Neural cell (in vitro differentiated cells): ENCODE measurements around the gene RASGRP4. TPM values are rescaled to one million over a fixed set of nuclear protein-coding genes. Genes with fewer than 3 reads are reported as not detected.

ENCODE experiments used
- H2AFZ ChIP-seq: fragments of 200-600, 300-800 bp; sonication (generic), shearing (Covaris generic); 2 replicates; pipeline ENCODE4 v1.6.0; 2014; ENCODE audit warnings: low read depth, mild to moderate bottlenecking, antibody characterized with exemption, low read length, moderate library complexity
- H3F3A ChIP-seq: fragments of 200-600 bp; shearing (Covaris generic); 2 replicates; pipeline ENCODE4 v1.6.1; 2016; ENCODE audit warnings: mild to moderate bottlenecking, moderate library complexity, mixed read lengths, antibody characterized with exemption, low read length; ENCODE audit not compliant: insufficient read depth, poor library complexity, severe bottlenecking
- H3K27ac ChIP-seq: fragments of 200-600, 300-800 bp; sonication (generic), shearing (Covaris generic); 2 replicates; pipeline ENCODE4 v1.5.1; 2014; ENCODE audit warnings: mild to moderate bottlenecking, low read length, moderate library complexity
- H3K27me3 ChIP-seq: fragments of 300-800, 200-600 bp; sonication (generic), shearing (Covaris generic); 2 replicates; pipeline ENCODE4 v1.6.0; 2014; ENCODE audit warnings: mild to moderate bottlenecking, low read depth, low read length, moderate library complexity; ENCODE audit not compliant: insufficient read depth
- H3K36me3 ChIP-seq: fragments of 300-800, 200-600 bp; sonication (generic), shearing (Covaris generic); 2 replicates; pipeline ENCODE4 v1.5.1; 2014; ENCODE audit warnings: mild to moderate bottlenecking, antibody characterized with exemption, low read length, moderate library complexity; ENCODE audit not compliant: insufficient read depth
- H3K4me2 ChIP-seq: fragments of 300-800, 200-600 bp; sonication (generic), shearing (Covaris generic); 2 replicates; pipeline ENCODE4 v1.6.0; 2014; ENCODE audit warnings: mild to moderate bottlenecking, low read length
- H3K4me3 ChIP-seq: fragments of 300-800, 200-600 bp; sonication (generic), shearing (Covaris generic); 2 replicates; pipeline ENCODE4 v1.5.1; 2014; ENCODE audit warnings: mild to moderate bottlenecking, low read length, moderate library complexity
- H3K79me2 ChIP-seq: fragments of 200-600 bp; shearing (Covaris generic); replicated peaks from 2 replicates; pipeline ENCODE4 v1.6.0; 2014; ENCODE audit warnings: mild to moderate bottlenecking, low read length, moderate library complexity; ENCODE audit not compliant: insufficient read depth
- H3K9ac ChIP-seq: fragments of 300-800, 200-600 bp; sonication (generic), shearing (Covaris generic); 2 replicates; pipeline ENCODE4 v1.6.1; 2016; ENCODE audit warnings: mild to moderate bottlenecking, low read length, mixed read lengths
- H3K9me2 ChIP-seq: fragments of 200-600 bp; shearing (Covaris generic); 2 replicates; pipeline ENCODE4 v1.6.1; 2016; ENCODE audit warnings: mild to moderate bottlenecking, low read length, mixed read lengths; ENCODE audit not compliant: insufficient read depth
- H3K9me3 ChIP-seq: fragments of 200-600, 300-800 bp; sonication (generic), shearing (Covaris generic); 2 replicates; pipeline ENCODE4 v1.6.1; 2016; ENCODE audit warnings: mild to moderate bottlenecking, mixed run types, low read length, moderate library complexity, mixed read lengths
- H4K20me1 ChIP-seq: fragments of 200-600 bp; shearing (Covaris generic); 2 replicates; pipeline ENCODE4 v1.6.1; 2016; ENCODE audit warnings: mild to moderate bottlenecking, mixed run types; ENCODE audit not compliant: insufficient read depth
- CTCF ChIP-seq: fragments of 450-650 bp; IDR thresholded peaks from 2 replicates; pipeline ENCODE4 v1.5.1; 2014; ENCODE audit warnings: antibody characterized with exemption, mild to moderate bottlenecking, moderate library complexity; ENCODE audit not compliant: poor library complexity, severe bottlenecking
- EP300 ChIP-seq: fragments of 450-650 bp; conservative IDR thresholded peaks from 2 replicates; pipeline ENCODE4 v1.6.1; 2014; ENCODE audit warnings: antibody characterized with exemption, mild to moderate bottlenecking, moderate library complexity; ENCODE audit not compliant: poor library complexity, severe bottlenecking
- EZH2 ChIP-seq: fragments of 200-600, 300-800 bp; shearing (Covaris generic), sonication (generic); IDR thresholded peaks from 2 replicates; pipeline ENCODE4 v1.6.1; 2014; ENCODE audit warnings: antibody characterized with exemption, low read length, borderline replicate concordance, mild to moderate bottlenecking; ENCODE audit not compliant: insufficient read depth, poor library complexity, severe bottlenecking
- MXI1 ChIP-seq: fragments of 450-650 bp; conservative IDR thresholded peaks from 2 replicates; pipeline ENCODE4 v1.6.1; 2014; ENCODE audit warnings: antibody characterized with exemption, mild to moderate bottlenecking; ENCODE audit not compliant: poor library complexity, severe bottlenecking
- POLR2AphosphoS5 ChIP-seq: IDR thresholded peaks from 2 replicates; pipeline ENCODE4 v1.6.1; 2012
- REST ChIP-seq: IDR thresholded peaks from 2 replicates; pipeline ENCODE4 v1.6.1; 2012; ENCODE audit warnings: borderline replicate concordance
- TAF1 ChIP-seq: IDR thresholded peaks from 2 replicates; pipeline ENCODE4 v1.6.1; 2012; ENCODE audit warnings: low read depth
- polyA plus RNA-seq: library from polyadenylated mRNA; depleted of rRNA; stranded (reverse); fragments of >200 nt; gene quantifications from 2 replicates; pipeline ENCODE4 v1.2.3, GENCODE V29; 2014

The RASGRP4 gene
- polyA plus RNA-seq, 1 donor from 2014 or later, result not detected

- no peak overlapping the region for H3K27ac ChIP-seq
- H3K9me2 ChIP-seq, result no peaks in the 10 kb centered on the region
- H3K9ac ChIP-seq, result no peak overlapping the region
- no peak overlapping the region for H2AFZ ChIP-seq
- H3F3A ChIP-seq, result no peaks in the 10 kb centered on the region
- no peak overlapping the region for H3K4me3 ChIP-seq
- H3K9me3 ChIP-seq, result no peaks in the 10 kb centered on the region
- H3K27me3 ChIP-seq, result no peaks in the 10 kb centered on the region
- H4K20me1 ChIP-seq, result no peaks in the 10 kb centered on the region
- TF ChIP-seq CTCF, result no peak
- no peak for TF ChIP-seq POLR2AphosphoS5
- TF ChIP-seq TAF1, result no peak
- TF ChIP-seq REST, result no peak
- H3K4me2 ChIP-seq, result no peak overlapping the region
- no peaks in the 10 kb centered on the region for H3K79me2 ChIP-seq
- no peaks in the 10 kb centered on the region for H3K36me3 ChIP-seq
Observed at GRCh38 chr19:38443458-38443999, 17.5 kb upstream of the RASGRP4 start.

DNA sequence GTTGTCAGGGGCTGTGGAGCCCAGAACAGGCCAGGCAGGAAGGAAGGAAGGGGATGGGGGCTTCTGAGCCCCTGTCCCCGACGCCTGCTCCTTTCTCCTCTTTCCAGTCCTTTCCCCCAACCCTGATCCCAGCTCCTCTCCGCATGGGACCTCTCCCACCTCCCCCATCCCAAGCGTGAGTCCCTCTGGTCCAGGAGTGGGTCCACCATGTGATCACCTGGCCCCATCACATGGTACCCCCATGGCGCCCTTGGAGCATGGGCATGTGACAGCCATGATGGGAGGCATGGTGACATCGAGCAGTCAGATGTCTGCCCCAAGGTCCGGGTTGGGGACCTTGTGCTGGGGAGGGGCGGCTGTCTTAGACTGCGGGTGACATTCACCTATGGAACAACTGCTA is 16.7 kb upstream of the RASGRP4 start:
- no peaks in the 10 kb centered on the region for H4K20me1 ChIP-seq
- no peak overlapping the region for H3K9ac ChIP-seq
- H3K27ac ChIP-seq, result no peak overlapping the region
- H3K9me2 ChIP-seq, result no peaks in the 10 kb centered on the region
- H3F3A ChIP-seq, result no peaks in the 10 kb centered on the region
- no peak overlapping the region for H3K4me3 ChIP-seq
- H3K4me2 ChIP-seq, result no peak overlapping the region
- no peaks in the 10 kb centered on the region for H3K79me2 ChIP-seq
- H2AFZ ChIP-seq, result no peak overlapping the region
- H3K36me3 ChIP-seq, result no peaks in the 10 kb centered on the region
- H3K27me3 ChIP-seq, result no peaks in the 10 kb centered on the region
- no peaks in the 10 kb centered on the region for H3K9me3 ChIP-seq
- TF ChIP-seq MXI1 (no peak), EZH2 (no peak), CTCF (no peak), EP300 (no peak)
